ENCODE results near the gene MYL5. TPM values are rescaled to one million over a fixed set of nuclear protein-coding genes. Genes with fewer than 3 reads are reported as not detected.

The MYL5 gene
- polyA plus RNA-seq, 2 of the 4 experiments (the other 2 are of a cell fraction), result 8.0 to 8.3 TPM

DNA sequence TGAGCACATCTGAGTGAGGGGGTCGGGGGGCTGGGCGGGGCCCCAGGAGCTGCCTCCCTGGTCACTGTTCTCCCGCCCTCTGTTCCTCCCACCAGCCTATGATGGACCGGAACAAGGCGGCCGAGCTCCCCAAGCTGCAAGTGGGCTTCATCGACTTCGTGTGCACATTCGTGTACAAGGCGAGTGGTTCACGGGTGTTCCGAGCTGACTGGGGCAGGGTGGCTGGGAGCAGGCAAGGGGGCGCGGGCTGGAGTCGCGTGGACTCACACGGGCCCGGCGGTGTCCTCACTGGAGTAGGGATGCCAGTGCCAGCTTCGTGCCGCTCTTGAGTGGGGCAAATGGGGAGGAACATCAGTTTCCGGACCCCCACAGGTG lies 7.9 kb upstream of the MYL5 start:
- 82% methylated on average over 6 of the region's 22 CpGs for WGBS (ENCODE audit: missing lambda C conversion rate)
- H3K4me1 ChIP-seq, result no peaks in the 10 kb centered on the region
- peak in 1 of 2 experiments; percentile 10; a peak in 2 of 6 replicates for ATAC-seq

DNA sequence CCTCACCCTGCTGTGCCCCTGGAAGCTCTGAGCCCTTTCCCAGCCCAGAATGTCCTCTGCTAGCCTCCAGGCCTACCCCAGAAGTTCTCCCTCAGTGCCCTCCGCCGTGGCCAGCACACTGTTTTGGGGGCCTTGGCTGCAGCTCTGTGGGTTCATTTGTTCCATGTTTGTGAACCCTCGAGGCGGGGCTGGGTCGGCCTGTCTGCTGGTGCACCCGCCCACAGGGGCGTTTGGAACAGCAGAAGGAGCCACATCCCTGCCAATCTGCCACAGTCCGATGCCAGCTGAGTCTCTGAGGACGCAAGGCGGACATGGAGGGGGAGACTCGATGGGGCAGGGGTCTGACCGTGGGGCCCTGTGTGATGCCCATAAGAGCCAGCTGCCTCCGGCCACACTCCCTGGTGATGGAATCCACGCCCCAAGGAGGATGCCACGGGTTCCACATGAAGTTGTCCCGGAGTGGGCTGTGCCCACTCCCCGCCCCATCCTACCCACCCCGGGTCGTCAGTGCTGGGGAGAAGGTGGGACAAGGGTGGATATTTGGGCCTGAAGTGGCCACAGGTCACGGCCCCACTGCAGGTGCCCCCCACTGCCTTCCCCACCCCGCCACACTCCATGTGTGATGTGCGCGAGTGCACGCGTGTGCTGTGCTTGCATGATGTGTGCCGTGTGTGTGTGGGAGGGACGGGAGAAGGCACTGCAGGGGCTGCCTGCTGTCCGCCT lies 7.4 kb upstream of the MYL5 start:
- CTCF ChIA-PET, result no interaction called here
- no peaks in the 10 kb centered on the region for H3K4me1 ChIP-seq
- H3K4me3 ChIP-seq, result no peak overlapping the region
- no peak overlapping the region for H3K27ac ChIP-seq
- H3K4me2 ChIP-seq, result no peak overlapping the region
- DNase-seq (ENCODE audit: low read depth in 1 of 2, low spot score in 1 of 2) (no peak), FAIRE-seq (no peak), ATAC-seq (peak in 1 of 2 experiments; percentile 8; a peak in 2 of 6 replicates)
- 67% methylated on average over 3 of the region's 28 CpGs for WGBS (ENCODE audit: missing lambda C conversion rate)
- H3K9me3 ChIP-seq, result no peaks in the 10 kb centered on the region
- POLR2A ChIA-PET, result no interaction called here
- TF ChIP-seq HOXB13 (CRISPR knock-in tag; IDR thresholded peaks at IDR 0.05; ENCODE audit: low read depth), result no peak
- TF ChIP-seq, protein P1, sequence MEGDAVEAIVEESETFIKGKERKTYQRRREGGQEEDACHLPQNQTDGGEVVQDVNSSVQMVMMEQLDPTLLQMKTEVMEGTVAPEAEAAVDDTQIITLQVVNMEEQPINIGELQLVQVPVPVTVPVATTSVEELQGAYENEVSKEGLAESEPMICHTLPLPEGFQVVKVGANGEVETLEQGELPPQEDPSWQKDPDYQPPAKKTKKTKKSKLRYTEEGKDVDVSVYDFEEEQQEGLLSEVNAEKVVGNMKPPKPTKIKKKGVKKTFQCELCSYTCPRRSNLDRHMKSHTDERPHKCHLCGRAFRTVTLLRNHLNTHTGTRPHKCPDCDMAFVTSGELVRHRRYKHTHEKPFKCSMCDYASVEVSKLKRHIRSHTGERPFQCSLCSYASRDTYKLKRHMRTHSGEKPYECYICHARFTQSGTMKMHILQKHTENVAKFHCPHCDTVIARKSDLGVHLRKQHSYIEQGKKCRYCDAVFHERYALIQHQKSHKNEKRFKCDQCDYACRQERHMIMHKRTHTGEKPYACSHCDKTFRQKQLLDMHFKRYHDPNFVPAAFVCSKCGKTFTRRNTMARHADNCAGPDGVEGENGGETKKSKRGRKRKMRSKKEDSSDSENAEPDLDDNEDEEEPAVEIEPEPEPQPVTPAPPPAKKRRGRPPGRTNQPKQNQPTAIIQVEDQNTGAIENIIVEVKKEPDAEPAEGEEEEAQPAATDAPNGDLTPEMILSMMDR (IDR thresholded peaks at IDR 0.05), result no peak
- TF ChIP-seq RNF2 (IDR thresholded peaks at IDR 0.05; ENCODE audit: borderline replicate concordance, low read depth), result no peak
- TF ChIP-seq ZFP36 (IDR thresholded peaks at IDR 0.05; ENCODE audit: borderline replicate concordance, partially characterized antibody), result no peak
- no peak for TF ChIP-seq CHD2 (IDR thresholded peaks at IDR 0.05; ENCODE audit: low read length, partially characterized antibody)
- TF ChIP-seq POLR2AphosphoS2 (conservative IDR thresholded peaks at IDR 0.05; ENCODE audit: low read length), result no peak
- TF ChIP-seq HDAC2 (IDR thresholded peaks at IDR 0.05), result no peak
- TF ChIP-seq NR3C1 (IDR thresholded peaks at IDR 0.05), result no peak
- TF ChIP-seq ZSCAN20 (CRISPR knock-in tag; IDR thresholded peaks at IDR 0.05), result no peak
- TF ChIP-seq, protein P2, sequence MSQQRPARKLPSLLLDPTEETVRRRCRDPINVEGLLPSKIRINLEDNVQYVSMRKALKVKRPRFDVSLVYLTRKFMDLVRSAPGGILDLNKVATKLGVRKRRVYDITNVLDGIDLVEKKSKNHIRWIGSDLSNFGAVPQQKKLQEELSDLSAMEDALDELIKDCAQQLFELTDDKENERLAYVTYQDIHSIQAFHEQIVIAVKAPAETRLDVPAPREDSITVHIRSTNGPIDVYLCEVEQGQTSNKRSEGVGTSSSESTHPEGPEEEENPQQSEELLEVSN (IDR thresholded peaks at IDR 0.05; ENCODE audit: borderline replicate concordance, low read depth), result no peak
- TF ChIP-seq POLR2A (IDR thresholded peaks at IDR 0.05; ENCODE audit: low read length), result no peak
- TF ChIP-seq MAZ (IDR thresholded peaks at IDR 0.05; ENCODE audit: borderline replicate concordance, low read depth, low read length), result no peak
- TF ChIP-seq, protein P3, sequence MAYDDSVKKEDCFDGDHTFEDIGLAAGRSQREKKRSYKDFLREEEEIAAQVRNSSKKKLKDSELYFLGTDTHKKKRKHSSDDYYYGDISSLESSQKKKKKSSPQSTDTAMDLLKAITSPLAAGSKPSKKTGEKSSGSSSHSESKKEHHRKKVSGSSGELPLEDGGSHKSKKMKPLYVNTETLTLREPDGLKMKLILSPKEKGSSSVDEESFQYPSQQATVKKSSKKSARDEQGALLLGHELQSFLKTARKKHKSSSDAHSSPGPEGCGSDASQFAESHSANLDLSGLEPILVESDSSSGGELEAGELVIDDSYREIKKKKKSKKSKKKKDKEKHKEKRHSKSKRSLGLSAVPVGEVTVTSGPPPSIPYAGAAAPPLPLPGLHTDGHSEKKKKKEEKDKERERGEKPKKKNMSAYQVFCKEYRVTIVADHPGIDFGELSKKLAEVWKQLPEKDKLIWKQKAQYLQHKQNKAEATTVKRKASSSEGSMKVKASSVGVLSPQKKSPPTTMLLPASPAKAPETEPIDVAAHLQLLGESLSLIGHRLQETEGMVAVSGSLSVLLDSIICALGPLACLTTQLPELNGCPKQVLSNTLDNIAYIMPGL (CRISPR knock-in tag; IDR thresholded peaks at IDR 0.05; ENCODE audit: borderline replicate concordance), result no peak
- no peak for TF ChIP-seq CHD4 (IDR thresholded peaks at IDR 0.05; ENCODE audit: borderline replicate concordance)
- no peak for TF ChIP-seq EHMT2 (IDR thresholded peaks at IDR 0.05; ENCODE audit: low read depth)
- TF ChIP-seq FOSB (CRISPR knock-in tag; IDR thresholded peaks at IDR 0.05), result no peak
- TF ChIP-seq, protein P4, sequence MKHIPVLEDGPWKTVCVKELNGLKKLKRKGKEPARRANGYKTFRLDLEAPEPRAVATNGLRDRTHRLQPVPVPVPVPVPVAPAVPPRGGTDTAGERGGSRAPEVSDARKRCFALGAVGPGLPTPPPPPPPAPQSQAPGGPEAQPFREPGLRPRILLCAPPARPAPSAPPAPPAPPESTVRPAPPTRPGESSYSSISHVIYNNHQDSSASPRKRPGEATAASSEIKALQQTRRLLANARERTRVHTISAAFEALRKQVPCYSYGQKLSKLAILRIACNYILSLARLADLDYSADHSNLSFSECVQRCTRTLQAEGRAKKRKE (CRISPR knock-in tag; IDR thresholded peaks at IDR 0.05; ENCODE audit: low read depth), result no peak
- no peak for TF ChIP-seq FOSL2 (IDR thresholded peaks at IDR 0.05)
- TF ChIP-seq FOSL2 (CRISPR knock-in tag; IDR thresholded peaks at IDR 0.05), result no peak

More for the DNA sequence above, 7.9 kb upstream of the MYL5 start:
- TF ChIP-seq, protein P5, sequence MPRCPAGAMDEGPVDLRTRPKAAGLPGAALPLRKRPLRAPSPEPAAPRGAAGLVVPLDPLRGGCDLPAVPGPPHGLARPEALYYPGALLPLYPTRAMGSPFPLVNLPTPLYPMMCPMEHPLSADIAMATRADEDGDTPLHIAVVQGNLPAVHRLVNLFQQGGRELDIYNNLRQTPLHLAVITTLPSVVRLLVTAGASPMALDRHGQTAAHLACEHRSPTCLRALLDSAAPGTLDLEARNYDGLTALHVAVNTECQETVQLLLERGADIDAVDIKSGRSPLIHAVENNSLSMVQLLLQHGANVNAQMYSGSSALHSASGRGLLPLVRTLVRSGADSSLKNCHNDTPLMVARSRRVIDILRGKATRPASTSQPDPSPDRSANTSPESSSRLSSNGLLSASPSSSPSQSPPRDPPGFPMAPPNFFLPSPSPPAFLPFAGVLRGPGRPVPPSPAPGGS (IDR thresholded peaks at IDR 0.05), result no peak
- TF ChIP-seq, protein P6, sequence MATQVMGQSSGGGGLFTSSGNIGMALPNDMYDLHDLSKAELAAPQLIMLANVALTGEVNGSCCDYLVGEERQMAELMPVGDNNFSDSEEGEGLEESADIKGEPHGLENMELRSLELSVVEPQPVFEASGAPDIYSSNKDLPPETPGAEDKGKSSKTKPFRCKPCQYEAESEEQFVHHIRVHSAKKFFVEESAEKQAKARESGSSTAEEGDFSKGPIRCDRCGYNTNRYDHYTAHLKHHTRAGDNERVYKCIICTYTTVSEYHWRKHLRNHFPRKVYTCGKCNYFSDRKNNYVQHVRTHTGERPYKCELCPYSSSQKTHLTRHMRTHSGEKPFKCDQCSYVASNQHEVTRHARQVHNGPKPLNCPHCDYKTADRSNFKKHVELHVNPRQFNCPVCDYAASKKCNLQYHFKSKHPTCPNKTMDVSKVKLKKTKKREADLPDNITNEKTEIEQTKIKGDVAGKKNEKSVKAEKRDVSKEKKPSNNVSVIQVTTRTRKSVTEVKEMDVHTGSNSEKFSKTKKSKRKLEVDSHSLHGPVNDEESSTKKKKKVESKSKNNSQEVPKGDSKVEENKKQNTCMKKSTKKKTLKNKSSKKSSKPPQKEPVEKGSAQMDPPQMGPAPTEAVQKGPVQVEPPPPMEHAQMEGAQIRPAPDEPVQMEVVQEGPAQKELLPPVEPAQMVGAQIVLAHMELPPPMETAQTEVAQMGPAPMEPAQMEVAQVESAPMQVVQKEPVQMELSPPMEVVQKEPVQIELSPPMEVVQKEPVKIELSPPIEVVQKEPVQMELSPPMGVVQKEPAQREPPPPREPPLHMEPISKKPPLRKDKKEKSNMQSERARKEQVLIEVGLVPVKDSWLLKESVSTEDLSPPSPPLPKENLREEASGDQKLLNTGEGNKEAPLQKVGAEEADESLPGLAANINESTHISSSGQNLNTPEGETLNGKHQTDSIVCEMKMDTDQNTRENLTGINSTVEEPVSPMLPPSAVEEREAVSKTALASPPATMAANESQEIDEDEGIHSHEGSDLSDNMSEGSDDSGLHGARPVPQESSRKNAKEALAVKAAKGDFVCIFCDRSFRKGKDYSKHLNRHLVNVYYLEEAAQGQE (IDR thresholded peaks at IDR 0.05), result no peak
- TF ChIP-seq CHD4 (IDR thresholded peaks at IDR 0.05; ENCODE audit: borderline replicate concordance) (no peak), ZSCAN20 (CRISPR knock-in tag; IDR thresholded peaks at IDR 0.05) (no peak), BHLHE40 (IDR thresholded peaks at IDR 0.05; ENCODE audit: low read depth, low read length) (no peak)
- TF ChIP-seq, protein P7, sequence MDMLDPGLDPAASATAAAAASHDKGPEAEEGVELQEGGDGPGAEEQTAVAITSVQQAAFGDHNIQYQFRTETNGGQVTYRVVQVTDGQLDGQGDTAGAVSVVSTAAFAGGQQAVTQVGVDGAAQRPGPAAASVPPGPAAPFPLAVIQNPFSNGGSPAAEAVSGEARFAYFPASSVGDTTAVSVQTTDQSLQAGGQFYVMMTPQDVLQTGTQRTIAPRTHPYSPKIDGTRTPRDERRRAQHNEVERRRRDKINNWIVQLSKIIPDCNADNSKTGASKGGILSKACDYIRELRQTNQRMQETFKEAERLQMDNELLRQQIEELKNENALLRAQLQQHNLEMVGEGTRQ (IDR thresholded peaks at IDR 0.05), result no peak
- POLR2A ChIA-PET, result no interaction called here
- FAIRE-seq (no peak), DNase-seq (ENCODE audit: low read depth in 1 of 2, low spot score in 1 of 2) (no peak)
- H3K4me3 ChIP-seq, result no peak overlapping the region
- H3K9me3 ChIP-seq, result no peaks in the 10 kb centered on the region
- no peak overlapping the region for H3K4me2 ChIP-seq
- no peak overlapping the region for H3K27ac ChIP-seq
- CTCF ChIA-PET, result no interaction called here
